GM12878 (cell line): Measurements from ENCODE around the gene ISLR. TPM values are rescaled to one million over a fixed set of nuclear protein-coding genes. Genes with fewer than 3 reads are reported as not detected.

Experiments
- ATAC-seq: fragments of 200-7000 bp; cut with Tn5 transposase; 3 replicates; pipeline ENCODE4 v1.9.1; 2020; ENCODE audit warnings: mild to moderate bottlenecking, moderate library complexity
- BruUV-seq: library from RNA; stranded (reverse); fragments of 400-500 nt; replicated peaks from 2 replicates; lab custom pipeline; 2021; lab: Mats Ljungman, UMichigan
- CTCF ChIA-PET: fragments of 300-600 bp; sonication (Branson Sonifier 250); formaldehyde crosslinking; extraction: SDS; loops from one replicate; lab custom pipeline; 2021; ENCODE audit warnings: inconsistent platforms; lab: Yijun Ruan, JAX
- POLR2A ChIA-PET: fragments of 350-600 bp; formaldehyde crosslinking; extraction: SDS; loops from one replicate; lab custom pipeline; 2021; ENCODE audit warnings: inconsistent platforms; lab: Charles Lee
- RAD21 ChIA-PET: fragments of 300-600 bp; sonication (Branson Sonifier 250); formaldehyde crosslinking; loops from one replicate; lab custom pipeline; 2023; ENCODE audit warnings: antibody characterized with exemption; ENCODE audit not compliant: unreplicated experiment; lab: Charles Lee
- SMC1A ChIA-PET: fragments of 300-600 bp; sonication (Branson Sonifier 250); formaldehyde crosslinking; loops from one replicate; lab custom pipeline; 2023; ENCODE audit not compliant: unreplicated experiment, uncharacterized antibody; lab: Charles Lee
- DNase-seq: peaks from one replicate; pipeline ENCODE4 v3.0.0-alpha.2; 2011; ENCODE audit warnings: low read depth, low spot score
- FAIRE-seq: peaks from 3 replicates; lab custom pipeline; 2011; peaks lifted over from hg19 to GRCh38; lab: Jason Lieb, UNC
- H2AFZ ChIP-seq: 2 replicates; pipeline ENCODE4 v1.6.0; 2011; ENCODE audit warnings: low read depth, low read length, control low read depth; ENCODE audit not compliant: control insufficient read depth
- H3K27ac ChIP-seq: 2 replicates; pipeline ENCODE4 v1.5.1; 2011; ENCODE audit warnings: control low read depth; ENCODE audit not compliant: control insufficient read depth, insufficient read depth
- H3K27me3 ChIP-seq, 2 experiments: replicated peaks in 1 of 2; 2 replicates each; pipeline versions ENCODE4 v1.6.0 to v1.6.1; 2011; ENCODE audit warnings: low read length in 1 of 2; ENCODE audit not compliant: control insufficient read depth in 2 of 2, insufficient read depth in 2 of 2
- H3K36me3 ChIP-seq, 2 experiments: 2 replicates each; pipeline ENCODE4 v1.5.1; 2011; ENCODE audit warnings: low read length in 1 of 2; ENCODE audit not compliant: control insufficient read depth in 2 of 2, insufficient read depth in 2 of 2
- H3K4me1 ChIP-seq: 2 replicates; pipeline ENCODE4 v1.6.1; 2011; ENCODE audit warnings: mild to moderate bottlenecking, low read length, moderate library complexity, mixed read lengths; ENCODE audit not compliant: control insufficient read depth, insufficient read depth
- H3K4me2 ChIP-seq: 2 replicates; pipeline ENCODE4 v1.6.0; 2011; ENCODE audit warnings: control low read depth; ENCODE audit not compliant: control insufficient read depth, insufficient read depth
- H3K4me3 ChIP-seq: fragments of 200-600 bp; sonication (generic); 2 replicates; pipeline ENCODE4 v1.5.1; 2016
- H3K79me2 ChIP-seq: 2 replicates; pipeline ENCODE4 v1.6.0; 2011; ENCODE audit warnings: low read length; ENCODE audit not compliant: control insufficient read depth, insufficient read depth
- H3K9ac ChIP-seq: 2 replicates; pipeline ENCODE4 v1.8.0; 2011; ENCODE audit warnings: low read length, control low read depth, mixed read lengths; ENCODE audit not compliant: control insufficient read depth, insufficient read depth
- H3K9me3 ChIP-seq: replicated peaks from 3 replicates; pipeline ENCODE4 v1.5.1; 2011; ENCODE audit warnings: mild to moderate bottlenecking, low read length; ENCODE audit not compliant: control insufficient read depth, insufficient read depth
- H4K20me1 ChIP-seq: 2 replicates; pipeline ENCODE4 v1.6.0; 2011; ENCODE audit not compliant: control insufficient read depth, insufficient read depth
- ASH2L ChIP-seq: fragments of 300-600, 200-600 bp; sonication (generic); IDR thresholded peaks from 2 replicates; pipeline ENCODE4 v1.6.1; 2017; ENCODE audit warnings: low read depth, mild to moderate bottlenecking, borderline replicate concordance
- HDGF ChIP-seq: fragments of 450-650 bp; IDR thresholded peaks from 2 replicates; pipeline ENCODE4 v1.6.1; 2016; ENCODE audit warnings: antibody characterized with exemption
- IRF4 ChIP-seq: IDR thresholded peaks from 2 replicates; pipeline ENCODE4 v1.6.1; 2011; ENCODE audit warnings: low read depth, low read length
- NBN ChIP-seq: fragments of 450-650 bp; IDR thresholded peaks from 2 replicates; pipeline ENCODE4 v1.6.1; 2016
- NFYB ChIP-seq: IDR thresholded peaks from 2 replicates; pipeline ENCODE4 v1.6.1; 2011; ENCODE audit warnings: low read depth, mild to moderate bottlenecking, low read length, improper control_type of control experiment, moderate library complexity; ENCODE audit not compliant: insufficient read depth
- RELA ChIP-seq: fragments of 450-650 bp; IDR thresholded peaks from 2 replicates; pipeline ENCODE4 v1.8.0; 2014; ENCODE audit warnings: borderline replicate concordance; ENCODE audit not compliant: partially characterized antibody
- REST ChIP-seq: IDR thresholded peaks from 2 replicates; pipeline ENCODE4 v1.6.1; 2012; ENCODE audit warnings: mild to moderate bottlenecking, low read depth, low read length
- SREBF2 ChIP-seq: IDR thresholded peaks from 2 replicates; pipeline ENCODE4 v1.6.1; 2012; ENCODE audit warnings: mild to moderate bottlenecking, low read length
- STAT3 ChIP-seq: IDR thresholded peaks from 2 replicates; pipeline ENCODE4 v1.6.1; 2011; ENCODE audit warnings: low read depth, low read length, improper control_type of control experiment
- WGBS: methylation state at CpG from one replicate; pipeline ENCODE4 v1.1.6; 2016; ENCODE audit warnings: low lambda C conversion rate; ENCODE audit not compliant: insufficient replicate concordance, insufficient coverage; ENCODE audit errors: missing lambda C conversion rate; 5-methylcytosine and 5-hydroxymethylcytosine counted together
- in situ Hi-C: fragments of 300-500 bp; cut with MboI; formaldehyde crosslinking; loops from 9 replicates; pipeline ENCODE4 v1.14.3; 2018; ENCODE audit warnings: mixed read lengths
- intact Hi-C: fragments of 100-400 bp; cut with micrococcal nuclease; formaldehyde crosslinking; loops from one replicate; pipeline ENCODE4 v1.14.2; 2022; ENCODE audit not compliant: unreplicated experiment
- polyA plus RNA-seq, 11 experiments: library from polyadenylated mRNA; depleted of rRNA in 4 of 11; unstranded in 6 of 11; stranded (reverse) in 5 of 11; fragments of >200 nt; fragmentation: Nextera tagmentation in 4 of 11; fragmentation: Illumina TruSeq in 1 of 11; extraction: Ambion mirVana in 4 of 11; extraction: Trizol in 1 of 11; gene quantifications; 1 replicate in 1 of 11; 2 replicates in 10 of 11; pipeline versions ENCODE4 v1.2.1 to v1.2.3, GENCODE V29; 2011 to 2016; ENCODE audit warnings: inconsistent platforms in 2 of 11, missing spikeins in 2 of 11, low read depth in 1 of 11
- total RNA-seq, 4 experiments: library from RNA; depleted of rRNA in 3 of 4; stranded (reverse); fragments of >200 nt in 3 of 4; fragmentation: Illumina TruSeq in 1 of 4; extraction: Trizol in 1 of 4; gene quantifications; 2 replicates each; pipeline versions ENCODE4 v1.2.1 to v1.2.3, GENCODE V29; 2013 to 2021
- TF ChIP-seq, protein P1 (sequence below): fragments of 450-650 bp; formaldehyde crosslinking; IDR thresholded peaks from 2 replicates; pipeline ENCODE4 v1.4.0; 2022; ENCODE audit warnings: mild to moderate bottlenecking, moderate library complexity
- TF ChIP-seq, protein P2 (sequence below): fragments of 150-350 bp; IDR thresholded peaks from 2 replicates; pipeline ENCODE4 v1.6.1; 2016; ENCODE audit warnings: low read depth, low read length

The ISLR gene
- total and polyA plus RNA-seq, 10 of the 15 experiments (the other 5 are each of a cell fraction or from before 2014, with no cell fraction given), result 0.03 to 1.8 (median 0.54) TPM

DNA sequence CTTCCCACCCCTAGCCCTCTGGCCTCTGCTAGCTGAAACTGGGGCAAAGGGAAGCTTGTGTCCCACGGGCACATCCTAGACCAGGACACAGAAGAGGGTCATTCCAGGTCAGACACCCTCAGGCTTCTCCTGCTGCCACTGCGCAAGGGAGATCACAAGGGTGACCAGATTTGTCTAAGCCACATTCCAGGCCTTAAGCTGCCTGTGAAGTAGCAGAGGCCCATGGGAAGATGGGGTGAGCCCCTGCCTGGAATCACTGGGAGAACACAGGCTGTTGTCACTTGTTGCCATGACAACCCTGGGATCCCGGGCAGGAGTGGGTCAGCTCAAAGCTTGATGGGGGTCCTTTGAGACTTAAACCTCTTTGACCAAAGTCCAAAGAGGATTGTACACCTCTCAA, 18.3 kb downstream of the ISLR start (continued):
- TF ChIP-seq REST (no peak), IRF4 (no peak), RELA (no peak), ASH2L (no peak)
- TF ChIP-seq, protein P1, sequence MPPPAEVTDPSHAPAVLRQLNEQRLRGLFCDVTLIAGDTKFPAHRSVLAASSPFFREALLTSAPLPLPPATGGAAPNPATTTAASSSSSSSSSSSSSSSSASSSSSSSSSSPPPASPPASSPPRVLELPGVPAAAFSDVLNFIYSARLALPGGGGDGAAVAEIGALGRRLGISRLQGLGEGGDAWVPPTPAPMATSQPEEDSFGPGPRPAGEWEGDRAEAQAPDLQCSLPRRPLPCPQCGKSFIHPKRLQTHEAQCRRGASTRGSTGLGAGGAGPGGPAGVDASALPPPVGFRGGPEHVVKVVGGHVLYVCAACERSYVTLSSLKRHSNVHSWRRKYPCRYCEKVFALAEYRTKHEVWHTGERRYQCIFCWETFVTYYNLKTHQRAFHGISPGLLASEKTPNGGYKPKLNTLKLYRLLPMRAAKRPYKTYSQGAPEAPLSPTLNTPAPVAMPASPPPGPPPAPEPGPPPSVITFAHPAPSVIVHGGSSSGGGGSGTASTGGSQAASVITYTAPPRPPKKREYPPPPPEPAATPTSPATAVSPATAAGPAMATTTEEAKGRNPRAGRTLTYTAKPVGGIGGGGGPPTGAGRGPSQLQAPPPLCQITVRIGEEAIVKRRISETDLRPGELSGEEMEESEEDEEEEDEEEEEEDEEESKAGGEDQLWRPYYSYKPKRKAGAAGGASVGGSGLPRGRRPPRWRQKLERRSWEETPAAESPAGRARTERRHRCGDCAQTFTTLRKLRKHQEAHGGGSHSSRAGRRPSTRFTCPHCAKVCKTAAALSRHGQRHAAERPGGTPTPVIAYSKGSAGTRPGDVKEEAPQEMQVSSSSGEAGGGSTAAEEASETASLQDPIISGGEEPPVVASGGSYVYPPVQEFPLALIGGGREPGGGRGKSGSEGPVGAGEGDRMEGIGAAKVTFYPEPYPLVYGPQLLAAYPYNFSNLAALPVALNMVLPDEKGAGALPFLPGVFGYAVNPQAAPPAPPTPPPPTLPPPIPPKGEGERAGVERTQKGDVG (CRISPR knock-in tag), result no peak
- TF ChIP-seq, all 136 proteins: peak for 0

GRCh38 chr15:74192751-74193150, 19.2 kb downstream of the ISLR start:
- SMC1A ChIA-PET, result no interaction called here
- CTCF ChIA-PET, result interaction anchor here (0.6 kb wide), 1 partner anchor 130 kb away, joined by 3 read pairs; no protein-coding TSS in a partner anchor
- Histone ChIP-seq H3K4me2 (no peak overlapping the region), H3K9ac (no peak overlapping the region), H3K9me3 (no peaks in the 10 kb centered on the region), H3K27ac (no peak overlapping the region), H3K36me3 (no peaks in the 10 kb centered on the region), H4K20me1 (no peaks in the 10 kb centered on the region), H2AFZ (no peak overlapping the region), H3K4me1 (peaks cover 20% of the 10 kb centered on the region), H3K79me2 (no peaks in the 10 kb centered on the region), H3K4me3 (no peak overlapping the region), H3K27me3 (no peaks in the 10 kb centered on the region)
- DNase-seq (no peak), ATAC-seq (no peak), FAIRE-seq (peak; percentile 7)
- in situ Hi-C loops (no loop called here), intact Hi-C loops (no loop called here)
- BruUV-seq, result no TSS peak
- POLR2A ChIA-PET, result interaction anchor here (0.6 kb wide), 1 partner anchor 10 kb away, joined by 3 read pairs; the partner anchor contains the start of gene STRA6
- RAD21 ChIA-PET, result no interaction called here
- WGBS, result 75% methylated on average over 5 of the region's 5 CpGs
- TF ChIP-seq HDGF, result no peak
- no peak for TF ChIP-seq STAT3
- no peak for TF ChIP-seq SREBF2
- TF ChIP-seq NFYB, result no peak
- TF ChIP-seq, protein P2, sequence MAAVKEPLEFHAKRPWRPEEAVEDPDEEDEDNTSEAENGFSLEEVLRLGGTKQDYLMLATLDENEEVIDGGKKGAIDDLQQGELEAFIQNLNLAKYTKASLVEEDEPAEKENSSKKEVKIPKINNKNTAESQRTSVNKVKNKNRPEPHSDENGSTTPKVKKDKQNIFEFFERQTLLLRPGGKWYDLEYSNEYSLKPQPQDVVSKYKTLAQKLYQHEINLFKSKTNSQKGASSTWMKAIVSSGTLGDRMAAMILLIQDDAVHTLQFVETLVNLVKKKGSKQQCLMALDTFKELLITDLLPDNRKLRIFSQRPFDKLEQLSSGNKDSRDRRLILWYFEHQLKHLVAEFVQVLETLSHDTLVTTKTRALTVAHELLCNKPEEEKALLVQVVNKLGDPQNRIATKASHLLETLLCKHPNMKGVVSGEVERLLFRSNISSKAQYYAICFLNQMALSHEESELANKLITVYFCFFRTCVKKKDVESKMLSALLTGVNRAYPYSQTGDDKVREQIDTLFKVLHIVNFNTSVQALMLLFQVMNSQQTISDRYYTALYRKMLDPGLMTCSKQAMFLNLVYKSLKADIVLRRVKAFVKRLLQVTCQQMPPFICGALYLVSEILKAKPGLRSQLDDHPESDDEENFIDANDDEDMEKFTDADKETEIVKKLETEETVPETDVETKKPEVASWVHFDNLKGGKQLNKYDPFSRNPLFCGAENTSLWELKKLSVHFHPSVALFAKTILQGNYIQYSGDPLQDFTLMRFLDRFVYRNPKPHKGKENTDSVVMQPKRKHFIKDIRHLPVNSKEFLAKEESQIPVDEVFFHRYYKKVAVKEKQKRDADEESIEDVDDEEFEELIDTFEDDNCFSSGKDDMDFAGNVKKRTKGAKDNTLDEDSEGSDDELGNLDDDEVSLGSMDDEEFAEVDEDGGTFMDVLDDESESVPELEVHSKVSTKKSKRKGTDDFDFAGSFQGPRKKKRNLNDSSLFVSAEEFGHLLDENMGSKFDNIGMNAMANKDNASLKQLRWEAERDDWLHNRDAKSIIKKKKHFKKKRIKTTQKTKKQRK, result no peak
- TF ChIP-seq NBN, result no peak
